ELR (cell line): ENCODE data around the gene GLRX3.

Experiments
- DNase-seq: peaks from one replicate; pipeline ENCODE4 v3.0.0-alpha.2; 2015; ENCODE audit warnings: low read depth

The GLRX3 gene

GRCh38 chr10:130137659-130138478, 1.7 kb downstream of the GLRX3 start:
- DNase-seq: no peak

- DNase-seq: peak; percentile 79
Observed at GRCh38 chr10:130138479-130138866, 2.3 kb downstream of the GLRX3 start.

- no peak for DNase-seq
Observed at GRCh38 chr10:130140425-130140824, 4.2 kb downstream of the GLRX3 start.

- DNase-seq: no peak
Observed at GRCh38 chr10:130141038-130141437, 4.8 kb downstream of the GLRX3 start.

GRCh38 chr10:130141460-130141859, 5.3 kb downstream of the GLRX3 start:
- DNase-seq: peak; percentile 22

- DNase-seq: peak; percentile 39
Observed at GRCh38 chr10:130141878-130142277, 5.7 kb downstream of the GLRX3 start.

GRCh38 chr10:130146042-130146441, 9.9 kb downstream of the GLRX3 start:
- DNase-seq: no peak

- DNase-seq: no peak
Observed at GRCh38 chr10:130159192-130159794, 23.1 kb downstream of the GLRX3 start.

- peak; percentile 40 for DNase-seq
Observed at GRCh38 chr10:130160775-130161174, 24.6 kb downstream of the GLRX3 start.

GRCh38 chr10:130161331-130161730, 25.1 kb downstream of the GLRX3 start:
- DNase-seq: no peak

- no peak for DNase-seq
Observed at GRCh38 chr10:130167193-130167592, 31.0 kb downstream of the GLRX3 start.

GRCh38 chr10:130167707-130168106, 31.5 kb downstream of the GLRX3 start:
- no peak for DNase-seq

- DNase-seq: no peak
Observed at GRCh38 chr10:130169136-130169859, 33.1 kb downstream of the GLRX3 start.

- DNase-seq: no peak
Observed at GRCh38 chr10:130171196-130171595, 35.0 kb downstream of the GLRX3 start.

GRCh38 chr10:130174328-130174727, 38.1 kb downstream of the GLRX3 start:
- no peak for DNase-seq

- no peak for DNase-seq
Observed at GRCh38 chr10:130175074-130175473, 38.9 kb downstream of the GLRX3 start.

GRCh38 chr10:130177250-130177649, 41.1 kb downstream of the GLRX3 start:
- no peak for DNase-seq

- peak; percentile 68 for DNase-seq
Observed at GRCh38 chr10:130179640-130180039, 43.4 kb downstream of the GLRX3 start.

- no peak for DNase-seq
Observed at GRCh38 chr10:130180416-130180815, 44.2 kb downstream of the GLRX3 start.

GRCh38 chr10:130181858-130182257, 45.7 kb downstream of the GLRX3 start:
- DNase-seq: no peak

- no peak for DNase-seq
Observed at GRCh38 chr10:130185591-130185990, 49.4 kb downstream of the GLRX3 start.

GRCh38 chr10:130188195-130189175, 52.3 kb downstream of the GLRX3 start:
- DNase-seq: no peak
